ENCODE results near the gene NAE1. TPM values are rescaled to one million over a fixed set of nuclear protein-coding genes. Genes with fewer than 3 reads are reported as not detected.

The NAE1 gene
- total RNA-seq, 1 experiment from 2014 or later = 129 TPM

GRCh38 chr16:66862023-66862520 is 31.3 kb upstream of the NAE1 start (continued):
- TF ChIP-seq ARID4B (CRISPR knock-in tag; IDR thresholded peaks at IDR 0.05; ENCODE audit: borderline replicate concordance) = no peak

GRCh38 chr16:66859397-66860068 is 28.8 kb upstream of the NAE1 start:
- Mint-ChIP-seq H3K27me3 (ENCODE audit: low read depth) (no peaks in the 10 kb centered on the region; the same call in 1 of the 2 replicates), H3K4me3 (no peak overlapping the region), H3K4me1 (no peaks in the 10 kb centered on the region), H3K27ac (no peak overlapping the region), H3K36me3 (no peaks in the 10 kb centered on the region), H3K9me3 (no peaks in the 10 kb centered on the region)
- ChIA-PET POLR2A (interaction anchor here (0.7 kb wide), 1 partner anchor 198 kb away, joined by 8 read pairs; no protein-coding TSS in a partner anchor), CTCF (interaction anchor here (1.0 to 2.7 kb wide), 4 partner anchors 8 to 209 kb away, joined by 5 to 15 read pairs (median 7); partner anchors contain the start of gene NAE1)
- no peak for DNase-seq (ENCODE audit: low spot score)
- TF ChIP-seq NR2C2 (CRISPR knock-in tag; IDR thresholded peaks at IDR 0.05) (no peak), ZNF219 (CRISPR knock-in tag; IDR thresholded peaks at IDR 0.05; ENCODE audit: borderline replicate concordance) (no peak), E2F4 (CRISPR knock-in tag; IDR thresholded peaks at IDR 0.05; ENCODE audit: borderline replicate concordance, low read depth) (no peak), ELF4 (CRISPR knock-in tag; IDR thresholded peaks at IDR 0.05; ENCODE audit: low read depth) (no peak), ZNF138 (CRISPR knock-in tag; conservative IDR thresholded peaks at IDR 0.05) (no peak), RORB (CRISPR knock-in tag; IDR thresholded peaks at IDR 0.05) (no peak)
- no peak for ATAC-seq

GRCh38 chr16:66858740-66859396 is 28.1 kb upstream of the NAE1 start:
- Mint-ChIP-seq H3K36me3 (no peaks in the 10 kb centered on the region), H3K4me3 (no peak overlapping the region), H3K4me1 (no peaks in the 10 kb centered on the region), H3K27ac (no peak overlapping the region), H3K9me3 (no peaks in the 10 kb centered on the region), H3K27me3 (ENCODE audit: low read depth) (no peaks in the 10 kb centered on the region; the same call in 1 of the 2 replicates)
- TF ChIP-seq NFATC4 (CRISPR knock-in tag; IDR thresholded peaks at IDR 0.05) (no peak), ZNF121 (CRISPR knock-in tag; IDR thresholded peaks at IDR 0.05) (peak; percentile 76; the same call in 1 of the 2 replicates)
- ATAC-seq = no peak
- CTCF ChIA-PET = interaction anchor here (0.7 to 5.7 kb wide), 5 partner anchors 9 to 268 kb away, joined by 4 to 41 read pairs (median 5); partner anchors contain the start of gene NAE1
- POLR2A ChIA-PET = no interaction called here
- DNase-seq (ENCODE audit: low spot score) = no peak

GRCh38 chr16:66857437-66857836 is 26.7 kb upstream of the NAE1 start:
- DNase-seq (ENCODE audit: low spot score) (no peak), ATAC-seq (no peak)
- Mint-ChIP-seq H3K4me3 (no peak overlapping the region), H3K36me3 (no peaks in the 10 kb centered on the region), H3K4me1 (no peaks in the 10 kb centered on the region), H3K9me3 (no peaks in the 10 kb centered on the region), H3K27me3 (ENCODE audit: low read depth) (no peaks in the 10 kb centered on the region; the same call in 1 of the 2 replicates), H3K27ac (no peak overlapping the region)
- CTCF ChIA-PET = interaction anchor here (0.9 to 5.7 kb wide), 6 partner anchors 11 to 249 kb away, joined by 3 to 41 read pairs (median 9); partner anchors contain the start of gene NAE1
- POLR2A ChIA-PET = no interaction called here
- TF ChIP-seq GRHL2 (CRISPR knock-in tag; IDR thresholded peaks at IDR 0.05; ENCODE audit: insufficient replicate concordance, severe bottlenecking) (no peak), ZNF671 (CRISPR knock-in tag; IDR thresholded peaks at IDR 0.05) (no peak), TCF7 (CRISPR knock-in tag; IDR thresholded peaks at IDR 0.05; ENCODE audit: low read depth) (no peak), ESRRA (CRISPR knock-in tag; IDR thresholded peaks at IDR 0.05; ENCODE audit: borderline replicate concordance) (no peak), ATF3 (CRISPR knock-in tag; conservative IDR thresholded peaks at IDR 0.05) (no peak), KAT7 (CRISPR knock-in tag; IDR thresholded peaks at IDR 0.05; ENCODE audit: borderline replicate concordance) (no peak), CDX4 (CRISPR knock-in tag; IDR thresholded peaks at IDR 0.05; ENCODE audit: borderline replicate concordance) (no peak), IRF2 (CRISPR knock-in tag; IDR thresholded peaks at IDR 0.05; ENCODE audit: borderline replicate concordance, low read depth) (no peak), SMAD4 (CRISPR knock-in tag; IDR thresholded peaks at IDR 0.05) (no peak), OVOL2 (CRISPR knock-in tag; IDR thresholded peaks at IDR 0.05; ENCODE audit: borderline replicate concordance) (no peak), ATF6 (CRISPR knock-in tag; IDR thresholded peaks at IDR 0.05) (no peak)
